PC-9 (cell line): Measurements from ENCODE around the gene UGGT2. TPM values are rescaled to one million over a fixed set of nuclear protein-coding genes. Genes with fewer than 3 reads are reported as not detected.

ENCODE experiments used
- BruUV-seq: library from RNA; stranded (reverse); fragments of 400-500 nt; replicated peaks from 2 replicates; lab custom pipeline; 2021; lab: Mats Ljungman, UMichigan
- CTCF ChIA-PET: fragments of 300-600 bp; sonication (Branson Sonifier 250); formaldehyde crosslinking; loops from one replicate; lab custom pipeline; 2022; ENCODE audit warnings: antibody characterized with exemption; lab: Charles Lee
- POLR2A ChIA-PET: fragments of 300-600 bp; sonication (Branson Sonifier 250); formaldehyde crosslinking; loops from one replicate; lab custom pipeline; 2022; ENCODE audit warnings: antibody characterized with exemption; ENCODE audit not compliant: unreplicated experiment; lab: Charles Lee
- DNase-seq, 2 experiments: peaks; one replicate each; pipeline versions ENCODE4 v3.0.0 to v3.0.0-alpha.2; 2015 to 2022; ENCODE audit warnings: mixed read lengths in 1 of 2
- H2AFZ ChIP-seq: fragments of 200-600 bp; sonication (generic); 2 replicates; pipeline ENCODE4 v1.8.1; 2017; ENCODE audit warnings: antibody characterized with exemption
- H3F3A ChIP-seq: fragments of 200-600 bp; sonication (generic); 2 replicates; pipeline ENCODE4 v1.8.1; 2017; ENCODE audit warnings: antibody characterized with exemption, mild to moderate bottlenecking, low read depth; ENCODE audit not compliant: insufficient read depth
- H3K27ac ChIP-seq: fragments of 200-600 bp; sonication (generic); 2 replicates; pipeline ENCODE4 v1.6.1; 2016; ENCODE audit warnings: mixed run types
- H3K27me3 ChIP-seq: fragments of 200-600 bp; sonication (generic); 2 replicates; pipeline ENCODE4 v1.6.1; 2016; ENCODE audit warnings: low read depth, mixed run types; ENCODE audit not compliant: insufficient read depth
- H3K36me3 ChIP-seq: fragments of 200-600 bp; sonication (generic); 2 replicates; pipeline ENCODE4 v1.6.1; 2016; ENCODE audit warnings: low read depth, mixed run types
- H3K4me1 ChIP-seq: fragments of 200-600 bp; sonication (generic); replicated peaks from 2 replicates; pipeline ENCODE4 v1.6.1; 2016; ENCODE audit warnings: mixed run types; ENCODE audit not compliant: insufficient read depth
- H3K4me2 ChIP-seq: fragments of 200-600 bp; sonication (generic); 2 replicates; pipeline ENCODE4 v1.6.1; 2017; ENCODE audit warnings: mixed run types
- H3K4me3 ChIP-seq: fragments of 200-600 bp; sonication (generic); 2 replicates; pipeline ENCODE4 v1.6.1; 2016; ENCODE audit warnings: mixed run types
- H3K79me2 ChIP-seq: fragments of 200-600 bp; sonication (generic); 2 replicates; pipeline ENCODE4 v1.6.1; 2017; ENCODE audit warnings: low read depth, mixed run types
- H3K9me2 ChIP-seq: fragments of 200-600 bp; sonication (generic); 2 replicates; pipeline ENCODE4 v1.8.1; 2017; ENCODE audit warnings: mild to moderate bottlenecking; ENCODE audit not compliant: insufficient read depth
- H3K9me3 ChIP-seq: fragments of 200-600 bp; sonication (generic); 2 replicates; pipeline ENCODE4 v1.8.1; 2016; ENCODE audit warnings: low read depth; ENCODE audit not compliant: insufficient read depth
- H4K20me1 ChIP-seq: fragments of 200-600 bp; sonication (generic); 2 replicates; pipeline ENCODE4 v1.8.1; 2017; ENCODE audit not compliant: insufficient read depth
- EZH2 ChIP-seq: fragments of 200-600 bp; sonication (generic); IDR thresholded peaks from 2 replicates; pipeline ENCODE4 v1.8.0; 2017; ENCODE audit warnings: antibody characterized with exemption, low read depth
- intact Hi-C: fragments of 100-400 bp; cut with micrococcal nuclease; formaldehyde crosslinking; loops from one replicate; pipeline ENCODE4 v1.10.0; 2022; ENCODE audit not compliant: unreplicated experiment
- total RNA-seq: library from RNA; stranded (reverse); gene quantifications from 2 replicates; pipeline ENCODE4 v1.2.3, GENCODE V29; 2021
- TF ChIP-seq, protein P1 (sequence below): fragments of 200-600 bp; sonication (generic); conservative IDR thresholded peaks from 2 replicates; pipeline ENCODE4 v1.6.1; 2017; ENCODE audit warnings: mixed run types, antibody characterized with exemption, mild to moderate bottlenecking, moderate library complexity

Gene UGGT2
- total RNA-seq, 1 experiment from 2014 or later = 27.5 TPM

DNA sequence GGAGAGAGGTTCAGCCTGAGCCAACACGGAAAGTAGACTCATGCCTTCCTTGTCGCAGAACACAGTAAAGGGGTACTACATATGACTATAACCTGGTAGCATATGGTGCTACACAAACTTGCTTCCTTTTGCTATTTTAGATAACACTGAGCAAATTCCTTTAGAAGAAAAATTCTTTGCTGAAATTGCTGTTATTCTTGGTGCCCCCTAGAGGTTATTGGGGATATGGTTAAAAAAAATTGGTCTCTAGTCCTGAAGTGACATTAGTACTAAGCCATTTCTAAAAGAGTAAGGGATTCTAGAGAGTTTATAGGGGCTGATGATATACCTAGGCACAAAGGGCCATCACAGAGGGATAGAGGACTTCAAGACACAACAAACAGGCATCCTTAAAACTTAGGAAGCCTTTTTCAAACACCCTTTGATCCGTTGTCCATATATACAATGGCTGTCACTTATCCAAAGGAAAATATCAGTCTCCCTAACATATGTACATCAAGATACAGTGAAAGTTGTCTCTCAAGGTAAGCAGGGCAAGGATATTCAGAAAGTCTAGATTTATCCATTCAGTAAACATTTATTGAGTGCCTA is 22.8 kb upstream of the UGGT2 start:
- Histone ChIP-seq H3K9me3 (no peaks in the 10 kb centered on the region), H3K36me3 (no peaks in the 10 kb centered on the region), H3F3A (no peaks in the 10 kb centered on the region), H3K4me3 (no peak overlapping the region), H3K9me2 (no peaks in the 10 kb centered on the region), H3K4me2 (no peak overlapping the region), H3K27me3 (peaks cover 12% of the 10 kb centered on the region; the same call in 1 of the 2 replicates), H3K4me1 (no peaks in the 10 kb centered on the region), H3K79me2 (no peaks in the 10 kb centered on the region), H2AFZ (no peak overlapping the region), H3K27ac (no peak overlapping the region), H4K20me1 (no peaks in the 10 kb centered on the region)
- intact Hi-C loops = no loop called here
- BruUV-seq = no TSS peak
- ChIA-PET POLR2A (no interaction called here), CTCF (no interaction called here)
- DNase-seq = no peak
- TF ChIP-seq, protein P1, sequence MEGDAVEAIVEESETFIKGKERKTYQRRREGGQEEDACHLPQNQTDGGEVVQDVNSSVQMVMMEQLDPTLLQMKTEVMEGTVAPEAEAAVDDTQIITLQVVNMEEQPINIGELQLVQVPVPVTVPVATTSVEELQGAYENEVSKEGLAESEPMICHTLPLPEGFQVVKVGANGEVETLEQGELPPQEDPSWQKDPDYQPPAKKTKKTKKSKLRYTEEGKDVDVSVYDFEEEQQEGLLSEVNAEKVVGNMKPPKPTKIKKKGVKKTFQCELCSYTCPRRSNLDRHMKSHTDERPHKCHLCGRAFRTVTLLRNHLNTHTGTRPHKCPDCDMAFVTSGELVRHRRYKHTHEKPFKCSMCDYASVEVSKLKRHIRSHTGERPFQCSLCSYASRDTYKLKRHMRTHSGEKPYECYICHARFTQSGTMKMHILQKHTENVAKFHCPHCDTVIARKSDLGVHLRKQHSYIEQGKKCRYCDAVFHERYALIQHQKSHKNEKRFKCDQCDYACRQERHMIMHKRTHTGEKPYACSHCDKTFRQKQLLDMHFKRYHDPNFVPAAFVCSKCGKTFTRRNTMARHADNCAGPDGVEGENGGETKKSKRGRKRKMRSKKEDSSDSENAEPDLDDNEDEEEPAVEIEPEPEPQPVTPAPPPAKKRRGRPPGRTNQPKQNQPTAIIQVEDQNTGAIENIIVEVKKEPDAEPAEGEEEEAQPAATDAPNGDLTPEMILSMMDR = peak; percentile 81
- no peak for TF ChIP-seq EZH2

DNA sequence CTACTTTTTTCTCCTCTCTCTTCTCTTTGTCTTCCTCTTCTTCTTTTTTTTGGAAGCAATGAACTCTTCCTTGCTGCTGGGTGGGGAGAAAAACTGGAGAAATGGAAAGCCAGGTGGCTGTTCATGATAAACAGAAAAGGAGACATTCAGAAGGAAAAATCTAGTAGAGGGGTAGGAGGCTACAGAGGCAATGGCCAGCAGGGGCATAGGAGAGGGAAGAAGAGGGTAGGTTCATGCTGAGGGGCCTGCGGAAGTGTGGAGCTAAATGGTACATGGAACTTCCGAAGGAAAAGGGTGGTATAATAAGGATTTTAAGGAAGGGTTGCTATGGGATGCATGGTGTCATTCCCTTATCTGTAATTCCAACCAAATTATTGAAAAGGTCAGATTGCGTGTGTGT is 19.2 kb upstream of the UGGT2 start:
- H3K9me2 ChIP-seq = no peaks in the 10 kb centered on the region
- intact Hi-C loops = no loop called here
- H3K79me2 ChIP-seq = no peaks in the 10 kb centered on the region
- no peak overlapping the region for H3K4me2 ChIP-seq
- ChIA-PET POLR2A (no interaction called here), CTCF (interaction anchor here (0.7 kb wide), 1 partner anchor 10 kb away, joined by 3 read pairs; no protein-coding TSS in a partner anchor)
- H3K27ac ChIP-seq = no peak overlapping the region
- H3F3A ChIP-seq = no peaks in the 10 kb centered on the region
- H3K4me1 ChIP-seq = no peaks in the 10 kb centered on the region
- H3K27me3 ChIP-seq = peaks cover 17% of the 10 kb centered on the region; the same call in 1 of the 2 replicates
- no peak overlapping the region for H2AFZ ChIP-seq
- no peak for TF ChIP-seq EZH2
- BruUV-seq = no TSS peak
- no peak for DNase-seq
- H3K9me3 ChIP-seq = no peaks in the 10 kb centered on the region
- H4K20me1 ChIP-seq = no peaks in the 10 kb centered on the region
- no peaks in the 10 kb centered on the region for H3K36me3 ChIP-seq
- no peak overlapping the region for H3K4me3 ChIP-seq

DNA sequence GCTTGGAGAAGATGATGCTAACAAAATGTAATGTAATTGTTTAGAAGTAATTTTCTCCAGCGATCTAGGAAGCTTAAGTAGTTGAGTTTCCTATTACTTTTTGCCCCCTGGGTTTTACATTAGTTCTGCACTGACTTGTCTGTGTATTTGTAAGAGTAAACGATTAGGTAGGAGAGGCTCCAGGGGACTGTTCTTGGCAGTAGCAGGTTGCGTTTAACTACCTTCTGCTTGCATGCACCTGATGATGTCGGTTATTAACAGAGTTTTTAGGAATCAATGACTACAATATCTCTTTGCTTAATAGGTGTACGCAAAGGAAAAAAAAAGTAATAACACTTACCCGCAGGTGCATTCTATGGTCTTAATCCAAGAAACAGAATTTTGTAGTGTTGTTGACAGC is 18.3 kb upstream of the UGGT2 start:
- H3K4me3 ChIP-seq = no peak overlapping the region
- peaks cover 17% of the 10 kb centered on the region; the same call in 1 of the 2 replicates for H3K27me3 ChIP-seq
- TF ChIP-seq, protein P1 = no peak
- no peak for TF ChIP-seq EZH2
- H3K4me1 ChIP-seq = no peaks in the 10 kb centered on the region
- no peaks in the 10 kb centered on the region for H3K79me2 ChIP-seq
- no peaks in the 10 kb centered on the region for H3K9me3 ChIP-seq
- POLR2A ChIA-PET = no interaction called here
- no peaks in the 10 kb centered on the region for H3K9me2 ChIP-seq
- no peaks in the 10 kb centered on the region for H3K36me3 ChIP-seq
- intact Hi-C loops = no loop called here
- H2AFZ ChIP-seq = no peak overlapping the region
- no peak overlapping the region for H3K27ac ChIP-seq
- CTCF ChIA-PET = no interaction called here
- no peak overlapping the region for H3K4me2 ChIP-seq
- no peaks in the 10 kb centered on the region for H3F3A ChIP-seq
- no peak for DNase-seq
- no TSS peak for BruUV-seq
- no peaks in the 10 kb centered on the region for H4K20me1 ChIP-seq
